HEK293 (cell line): ENCODE data around the gene CAMKK1.

Experiments
- CTCF ChIA-PET: fragments of 350-600 bp; formaldehyde crosslinking; extraction: SDS; loops from one replicate; lab custom pipeline; 2021; ENCODE audit warnings: antibody characterized with exemption; lab: Yijun Ruan, JAX
- POLR2A ChIA-PET: fragments of 300-600 bp; formaldehyde crosslinking; extraction: SDS; loops from one replicate; lab custom pipeline; 2020; ENCODE audit warnings: antibody characterized with exemption, inconsistent platforms; lab: Yijun Ruan, JAX
- H3K27ac ChIP-seq: fragments of 200-500 bp; sonication (Bioruptor generic); 2 replicates; pipeline ENCODE4 v1.5.1; 2014; ENCODE audit warnings: low read depth, low read length, control low read depth, inconsistent platforms; ENCODE audit errors: extremely low read depth
- H3K36me3 ChIP-seq, 2 experiments: fragments of 200-500 bp in 1 of 2; sonication (Bioruptor generic) in 1 of 2; 1 replicate in 1 of 2; 2 replicates in 1 of 2; pipeline ENCODE4 v1.5.1; 2014 to 2017; ENCODE audit warnings: inconsistent platforms in 2 of 2, low read length in 2 of 2; ENCODE audit not compliant: control insufficient read depth in 2 of 2, insufficient read depth in 1 of 2
- H3K4me1 ChIP-seq: fragments of 200-500 bp; sonication (Bioruptor generic); 2 replicates; pipeline ENCODE4 v1.5.1; 2014; ENCODE audit warnings: mild to moderate bottlenecking, low read length, inconsistent platforms; ENCODE audit not compliant: control insufficient read depth, insufficient read depth
- H3K4me3 ChIP-seq: 2 replicates; pipeline ENCODE4 v1.5.1; 2011; ENCODE audit warnings: low read depth, mild to moderate bottlenecking, control low read depth, low read length, moderate library complexity
- H3K9me3 ChIP-seq: fragments of 200-500 bp; sonication (Bioruptor generic); 2 replicates; pipeline ENCODE4 v1.5.1; 2014; ENCODE audit warnings: low read depth, low read length, inconsistent platforms; ENCODE audit not compliant: control insufficient read depth, insufficient read depth
- KLF16 ChIP-seq: fragments of 450-650 bp; formaldehyde crosslinking; IDR thresholded peaks from 2 replicates; pipeline ENCODE4 v1.5.1; 2017; ENCODE audit warnings: missing biosample characterization, missing genetic modification characterization
- KLF7 ChIP-seq: fragments of 450-650 bp; formaldehyde crosslinking; IDR thresholded peaks from 2 replicates; pipeline ENCODE4 v1.5.1; 2016; ENCODE audit warnings: missing biosample characterization, missing genetic modification characterization, borderline replicate concordance
- MEIS1 ChIP-seq: sonication (generic); formaldehyde crosslinking; IDR thresholded peaks from 2 replicates; pipeline ENCODE4 v1.8.1; 2022; ENCODE audit warnings: missing genetic modification reagents, mild to moderate bottlenecking, borderline replicate concordance
- OSR2 ChIP-seq: fragments of 450-650 bp; formaldehyde crosslinking; IDR thresholded peaks from 2 replicates; pipeline ENCODE4 v1.5.1; 2016; ENCODE audit warnings: missing biosample characterization, missing genetic modification characterization
- SALL2 ChIP-seq: fragments of 450-650 bp; formaldehyde crosslinking; IDR thresholded peaks from 2 replicates; pipeline ENCODE4 v1.5.0; 2017; ENCODE audit warnings: missing biosample characterization, mild to moderate bottlenecking, missing genetic modification characterization, borderline replicate concordance
- YY2 ChIP-seq: fragments of 450-650 bp; formaldehyde crosslinking; IDR thresholded peaks from 2 replicates; pipeline ENCODE4 v1.5.1; 2016; ENCODE audit warnings: missing biosample characterization, missing genetic modification characterization
- ZBTB21 ChIP-seq: fragments of 450-650 bp; formaldehyde crosslinking; IDR thresholded peaks from 2 replicates; pipeline ENCODE4 v1.5.1; 2017; ENCODE audit warnings: missing biosample characterization, missing genetic modification characterization
- ZEB2 ChIP-seq: fragments of 450-650 bp; formaldehyde crosslinking; IDR thresholded peaks from 2 replicates; pipeline ENCODE4 v1.5.1; 2016; ENCODE audit warnings: missing biosample characterization, missing genetic modification characterization
- ZFP37 ChIP-seq: fragments of 450-650 bp; formaldehyde crosslinking; IDR thresholded peaks from 2 replicates; pipeline ENCODE4 v1.5.1; 2016; ENCODE audit warnings: missing biosample characterization, missing genetic modification characterization
- ZNF133 ChIP-seq: fragments of 450-650 bp; formaldehyde crosslinking; IDR thresholded peaks from 2 replicates; pipeline ENCODE4 v1.5.1; 2016; ENCODE audit warnings: missing biosample characterization, missing genetic modification characterization
- ZNF2 ChIP-seq: fragments of 450-650 bp; formaldehyde crosslinking; IDR thresholded peaks from 2 replicates; pipeline ENCODE4 v1.5.1; 2016; ENCODE audit warnings: missing biosample characterization, missing genetic modification characterization
- ZNF202 ChIP-seq: fragments of 450-650 bp; formaldehyde crosslinking; IDR thresholded peaks from 2 replicates; pipeline ENCODE4 v1.5.1; 2016; ENCODE audit warnings: missing biosample characterization, missing genetic modification characterization, borderline replicate concordance
- ZNF223 ChIP-seq: fragments of 450-650 bp; formaldehyde crosslinking; IDR thresholded peaks from 2 replicates; pipeline ENCODE4 v1.5.1; 2016; ENCODE audit warnings: missing biosample characterization, missing genetic modification characterization
- ZNF24 ChIP-seq: fragments of 450-650 bp; formaldehyde crosslinking; IDR thresholded peaks from 2 replicates; pipeline ENCODE4 v1.5.1; 2016; ENCODE audit warnings: missing biosample characterization, missing genetic modification characterization
- ZNF473 ChIP-seq: fragments of 450-650 bp; formaldehyde crosslinking; IDR thresholded peaks from 2 replicates; pipeline ENCODE4 v1.5.1; 2017; ENCODE audit warnings: missing biosample characterization, missing genetic modification characterization
- ZNF48 ChIP-seq: fragments of 450-650 bp; formaldehyde crosslinking; IDR thresholded peaks from 2 replicates; pipeline ENCODE4 v1.5.1; 2016; ENCODE audit warnings: missing biosample characterization, missing genetic modification characterization
- ZNF514 ChIP-seq: fragments of 450-650 bp; formaldehyde crosslinking; IDR thresholded peaks from 2 replicates; pipeline ENCODE4 v1.5.1; 2016; ENCODE audit warnings: missing biosample characterization, missing genetic modification characterization
- ZNF571 ChIP-seq: fragments of 450-650 bp; formaldehyde crosslinking; IDR thresholded peaks from 2 replicates; pipeline ENCODE4 v1.5.0; 2017; ENCODE audit warnings: missing biosample characterization, missing genetic modification characterization
- ZNF658 ChIP-seq: fragments of 450-650 bp; formaldehyde crosslinking; IDR thresholded peaks from 2 replicates; pipeline ENCODE4; 2016; ENCODE audit warnings: missing biosample characterization, missing genetic modification characterization
- ZNF660 ChIP-seq: fragments of 450-650 bp; IDR thresholded peaks from 2 replicates; pipeline ENCODE4 v1.5.1; 2018; ENCODE audit warnings: missing biosample characterization, mild to moderate bottlenecking, missing genetic modification characterization
- TF ChIP-seq, protein P1 (sequence below): fragments of 450-650 bp; formaldehyde crosslinking; IDR thresholded peaks from 2 replicates; pipeline ENCODE4 v1.5.1; 2017; ENCODE audit warnings: missing biosample characterization, missing genetic modification characterization
- TF ChIP-seq, protein P2 (sequence below): fragments of 450-650 bp; formaldehyde crosslinking; optimal IDR thresholded peaks from 2 replicates; pipeline ENCODE3; 2016; ENCODE audit warnings: missing biosample characterization, mild to moderate bottlenecking, missing genetic modification characterization
- TF ChIP-seq, protein P3 (sequence below): fragments of 450-650 bp; formaldehyde crosslinking; IDR thresholded peaks from 2 replicates; pipeline ENCODE4 v1.5.1; 2016; ENCODE audit warnings: missing biosample characterization, missing genetic modification characterization
- TF ChIP-seq, protein P4 (sequence below): fragments of 450-650 bp; formaldehyde crosslinking; IDR thresholded peaks from 2 replicates; pipeline ENCODE4 v1.5.1; 2016; ENCODE audit warnings: missing biosample characterization, missing genetic modification characterization, borderline replicate concordance

CAMKK1 gene

DNA sequence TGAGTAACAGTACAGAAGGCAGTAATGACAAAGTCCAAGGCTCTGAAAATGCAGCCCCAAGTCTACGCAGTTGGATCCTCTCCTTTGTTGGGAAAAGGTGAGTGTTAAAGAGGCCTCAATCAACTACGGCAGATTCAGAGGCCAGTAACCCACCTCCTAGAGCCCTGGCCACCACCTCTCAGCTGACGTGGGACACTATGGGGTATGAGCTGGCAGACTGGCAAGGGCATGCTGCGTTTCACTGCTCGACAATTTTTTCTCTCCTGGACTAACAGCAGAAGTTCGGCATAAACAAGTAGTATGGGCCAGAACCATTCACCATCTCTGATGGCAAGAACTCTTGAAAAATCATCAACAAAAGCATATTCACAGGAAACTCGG is 64.0 kb downstream of the CAMKK1 start:
- 0 out of 2 replicates have a peak overlapping the region, but pooled peaks have one; percentile 13 for H3K27ac ChIP-seq
- no peak for TF ChIP-seq KLF16
- no peak for TF ChIP-seq ZBTB21
- no peak for TF ChIP-seq ZNF514 (tag by site-specific recombination)
- TF ChIP-seq ZNF202 (tag by site-specific recombination), result no peak
- TF ChIP-seq ZNF571 (tag by site-specific recombination), result no peak
- TF ChIP-seq ZNF223 (tag by site-specific recombination), result no peak
- TF ChIP-seq SALL2 (tag by site-specific recombination), result no peak
- TF ChIP-seq, protein P1, sequence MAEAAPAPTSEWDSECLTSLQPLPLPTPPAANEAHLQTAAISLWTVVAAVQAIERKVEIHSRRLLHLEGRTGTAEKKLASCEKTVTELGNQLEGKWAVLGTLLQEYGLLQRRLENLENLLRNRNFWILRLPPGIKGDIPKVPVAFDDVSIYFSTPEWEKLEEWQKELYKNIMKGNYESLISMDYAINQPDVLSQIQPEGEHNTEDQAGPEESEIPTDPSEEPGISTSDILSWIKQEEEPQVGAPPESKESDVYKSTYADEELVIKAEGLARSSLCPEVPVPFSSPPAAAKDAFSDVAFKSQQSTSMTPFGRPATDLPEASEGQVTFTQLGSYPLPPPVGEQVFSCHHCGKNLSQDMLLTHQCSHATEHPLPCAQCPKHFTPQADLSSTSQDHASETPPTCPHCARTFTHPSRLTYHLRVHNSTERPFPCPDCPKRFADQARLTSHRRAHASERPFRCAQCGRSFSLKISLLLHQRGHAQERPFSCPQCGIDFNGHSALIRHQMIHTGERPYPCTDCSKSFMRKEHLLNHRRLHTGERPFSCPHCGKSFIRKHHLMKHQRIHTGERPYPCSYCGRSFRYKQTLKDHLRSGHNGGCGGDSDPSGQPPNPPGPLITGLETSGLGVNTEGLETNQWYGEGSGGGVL (tag by site-specific recombination), result no peak
- no peak for TF ChIP-seq ZNF2 (tag by site-specific recombination)
- no peak for TF ChIP-seq ZNF24
- no peak for TF ChIP-seq ZNF473
- TF ChIP-seq, protein P2, sequence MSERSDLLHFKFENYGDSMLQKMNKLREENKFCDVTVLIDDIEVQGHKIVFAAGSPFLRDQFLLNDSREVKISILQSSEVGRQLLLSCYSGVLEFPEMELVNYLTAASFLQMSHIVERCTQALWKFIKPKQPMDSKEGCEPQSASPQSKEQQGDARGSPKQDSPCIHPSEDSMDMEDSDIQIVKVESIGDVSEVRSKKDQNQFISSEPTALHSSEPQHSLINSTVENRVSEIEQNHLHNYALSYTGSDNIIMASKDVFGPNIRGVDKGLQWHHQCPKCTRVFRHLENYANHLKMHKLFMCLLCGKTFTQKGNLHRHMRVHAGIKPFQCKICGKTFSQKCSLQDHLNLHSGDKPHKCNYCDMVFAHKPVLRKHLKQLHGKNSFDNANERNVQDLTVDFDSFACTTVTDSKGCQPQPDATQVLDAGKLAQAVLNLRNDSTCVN, result no peak
- TF ChIP-seq, all 188 proteins: peak for 0
- POLR2A ChIA-PET, result no interaction called here
- CTCF ChIA-PET, result interaction anchor here (0.6 to 7.5 kb wide), 10 partner anchors 8 to 176 kb away, joined by 3 to 172 read pairs (median 20); partner anchors contain the start of gene NCBP3
- Histone ChIP-seq H3K9me3 (no peaks in the 10 kb centered on the region), H3K36me3 (peaks cover 64 to 70% of the 10 kb centered on the region in 2 experiments), H3K4me1 (no peaks in the 10 kb centered on the region), H3K4me3 (no peak overlapping the region)

DNA sequence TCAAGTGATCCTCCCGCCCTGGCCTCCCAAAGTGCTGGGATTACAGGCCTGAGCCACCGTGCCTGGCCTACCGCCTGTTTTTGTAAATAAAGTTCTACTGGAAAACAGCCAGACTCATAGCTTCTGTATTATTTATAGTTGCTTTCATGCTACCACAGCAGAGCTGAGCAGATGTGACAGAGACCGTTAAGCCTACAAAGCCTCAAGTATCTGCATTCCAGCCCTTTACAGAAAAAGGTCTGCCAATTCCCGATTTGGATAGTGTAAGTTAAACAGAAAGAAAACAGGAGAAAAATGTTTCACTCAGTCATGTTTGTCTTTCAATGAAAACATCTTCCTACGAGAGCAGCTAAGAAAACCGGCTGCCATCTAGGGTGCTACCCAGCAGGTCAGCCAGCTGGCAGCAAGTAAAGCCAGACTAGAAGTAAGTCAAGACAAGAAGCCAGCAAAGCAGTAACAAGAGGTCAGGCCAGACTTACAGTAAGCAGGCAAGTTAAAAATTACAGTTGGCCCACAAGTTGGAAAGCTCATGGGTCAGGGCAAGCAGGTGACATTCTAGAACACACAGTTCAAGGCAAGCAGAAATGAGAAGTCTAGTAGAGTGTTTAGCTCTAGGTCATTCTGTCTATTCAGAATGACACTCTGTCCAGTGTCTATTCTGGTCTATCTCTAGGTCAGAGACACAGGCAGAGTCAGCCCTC is 64.6 kb downstream of the CAMKK1 start:
- no peak for TF ChIP-seq YY2
- TF ChIP-seq KLF7 (tag by site-specific recombination), result no peak
- TF ChIP-seq ZNF48 (tag by site-specific recombination), result no peak
- TF ChIP-seq MEIS1 (CRISPR knock-in tag), result no peak
- TF ChIP-seq ZNF660 (tag by site-specific recombination), result no peak
- no peak for TF ChIP-seq ZFP37 (tag by site-specific recombination)
- TF ChIP-seq ZNF658 (tag by site-specific recombination), result no peak
- Histone ChIP-seq H3K9me3 (no peaks in the 10 kb centered on the region), H3K4me1 (no peaks in the 10 kb centered on the region), H3K27ac (no peak overlapping the region), H3K4me3 (no peak overlapping the region), H3K36me3 (peaks cover 64 to 69% of the 10 kb centered on the region in 2 experiments)
- ChIA-PET CTCF (interaction anchor here (0.6 to 7.5 kb wide), 12 partner anchors 10 to 332 kb away, joined by 3 to 172 read pairs (median 10); partner anchors contain the start of gene NCBP3), POLR2A (no interaction called here)

DNA sequence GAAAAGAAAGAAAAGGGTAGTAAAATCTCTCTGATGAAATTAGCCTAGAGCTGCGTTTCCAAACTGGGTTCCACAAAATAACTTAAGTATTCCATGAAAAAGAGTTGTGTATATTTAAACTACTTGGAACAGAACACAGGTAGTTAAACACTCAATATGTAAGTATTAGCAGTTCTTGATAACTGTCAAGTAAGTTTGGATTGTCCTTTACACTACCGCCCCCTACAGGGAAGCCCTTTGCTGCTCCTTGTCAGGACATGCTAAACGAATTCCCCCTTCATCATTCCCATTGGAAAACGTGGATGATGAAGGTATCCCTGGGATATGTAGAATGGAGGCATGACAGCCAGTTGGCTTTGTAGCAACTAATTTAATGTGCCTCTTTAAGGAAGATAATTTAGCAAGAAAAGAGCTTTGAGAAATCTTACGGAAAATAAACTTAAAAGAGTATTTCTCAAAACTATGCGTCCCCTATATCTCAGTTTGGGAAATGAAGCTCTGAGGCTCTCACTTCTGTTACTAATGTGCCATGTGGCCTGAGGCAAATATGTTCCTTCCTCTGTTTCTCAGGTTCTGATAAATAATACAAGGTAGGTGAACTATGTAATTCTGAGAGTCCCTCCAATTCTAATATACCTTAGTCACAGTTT is 65.6 kb downstream of the CAMKK1 start:
- CTCF ChIA-PET, result interaction anchor here (0.6 to 7.5 kb wide), 27 partner anchors 10 to 779 kb away, joined by 3 to 172 read pairs (median 3); partner anchors contain the start of gene NCBP3
- POLR2A ChIA-PET, result no interaction called here
- Histone ChIP-seq H3K36me3 (peaks cover 68 to 71% of the 10 kb centered on the region in 2 experiments), H3K4me3 (no peak overlapping the region), H3K27ac (no peak overlapping the region), H3K9me3 (no peaks in the 10 kb centered on the region), H3K4me1 (no peaks in the 10 kb centered on the region)
- TF ChIP-seq OSR2 (no peak), ZNF133 (tag by site-specific recombination) (no peak), ZEB2 (tag by site-specific recombination) (no peak)
- TF ChIP-seq, protein P3, sequence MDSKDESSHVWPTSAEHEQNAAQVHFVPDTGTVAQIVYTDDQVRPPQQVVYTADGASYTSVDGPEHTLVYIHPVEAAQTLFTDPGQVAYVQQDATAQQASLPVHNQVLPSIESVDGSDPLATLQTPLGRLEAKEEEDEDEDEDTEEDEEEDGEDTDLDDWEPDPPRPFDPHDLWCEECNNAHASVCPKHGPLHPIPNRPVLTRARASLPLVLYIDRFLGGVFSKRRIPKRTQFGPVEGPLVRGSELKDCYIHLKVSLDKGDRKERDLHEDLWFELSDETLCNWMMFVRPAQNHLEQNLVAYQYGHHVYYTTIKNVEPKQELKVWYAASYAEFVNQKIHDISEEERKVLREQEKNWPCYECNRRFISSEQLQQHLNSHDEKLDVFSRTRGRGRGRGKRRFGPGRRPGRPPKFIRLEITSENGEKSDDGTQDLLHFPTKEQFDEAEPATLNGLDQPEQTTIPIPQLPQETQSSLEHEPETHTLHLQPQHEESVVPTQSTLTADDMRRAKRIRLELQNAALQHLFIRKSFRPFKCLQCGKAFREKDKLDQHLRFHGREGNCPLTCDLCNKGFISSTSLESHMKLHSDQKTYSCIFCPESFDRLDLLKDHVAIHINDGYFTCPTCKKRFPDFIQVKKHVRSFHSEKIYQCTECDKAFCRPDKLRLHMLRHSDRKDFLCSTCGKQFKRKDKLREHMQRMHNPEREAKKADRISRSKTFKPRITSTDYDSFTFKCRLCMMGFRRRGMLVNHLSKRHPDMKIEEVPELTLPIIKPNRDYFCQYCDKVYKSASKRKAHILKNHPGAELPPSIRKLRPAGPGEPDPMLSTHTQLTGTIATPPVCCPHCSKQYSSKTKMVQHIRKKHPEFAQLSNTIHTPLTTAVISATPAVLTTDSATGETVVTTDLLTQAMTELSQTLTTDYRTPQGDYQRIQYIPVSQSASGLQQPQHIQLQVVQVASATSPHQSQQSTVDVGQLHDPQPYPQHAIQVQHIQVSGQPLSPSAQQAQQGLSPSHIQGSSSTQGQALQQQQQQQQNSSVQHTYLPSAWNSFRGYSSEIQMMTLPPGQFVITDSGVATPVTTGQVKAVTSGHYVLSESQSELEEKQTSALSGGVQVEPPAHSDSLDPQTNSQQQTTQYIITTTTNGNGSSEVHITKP (tag by site-specific recombination), result no peak
- TF ChIP-seq, protein P4, sequence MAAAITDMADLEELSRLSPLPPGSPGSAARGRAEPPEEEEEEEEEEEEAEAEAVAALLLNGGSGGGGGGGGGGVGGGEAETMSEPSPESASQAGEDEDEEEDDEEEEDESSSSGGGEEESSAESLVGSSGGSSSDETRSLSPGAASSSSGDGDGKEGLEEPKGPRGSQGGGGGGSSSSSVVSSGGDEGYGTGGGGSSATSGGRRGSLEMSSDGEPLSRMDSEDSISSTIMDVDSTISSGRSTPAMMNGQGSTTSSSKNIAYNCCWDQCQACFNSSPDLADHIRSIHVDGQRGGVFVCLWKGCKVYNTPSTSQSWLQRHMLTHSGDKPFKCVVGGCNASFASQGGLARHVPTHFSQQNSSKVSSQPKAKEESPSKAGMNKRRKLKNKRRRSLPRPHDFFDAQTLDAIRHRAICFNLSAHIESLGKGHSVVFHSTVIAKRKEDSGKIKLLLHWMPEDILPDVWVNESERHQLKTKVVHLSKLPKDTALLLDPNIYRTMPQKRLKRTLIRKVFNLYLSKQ (tag by site-specific recombination), result no peak
